Measurements from ENCODE around the gene SCP2.

GRCh38 chr1:53086491-53087070, 159.5 kb downstream of the SCP2 start:
- TF ChIP-seq CTCF (IDR thresholded peaks at IDR 0.05) (no peak), POLR2A (IDR thresholded peaks at IDR 0.05) (no peak), POLR2AphosphoS5 (IDR thresholded peaks at IDR 0.05; ENCODE audit: insufficient read depth in 1 of 2, low read depth in 1 of 2) (no peak)
